Neural cell (in vitro differentiated cells): ENCODE data around the gene NOD1.

ENCODE experiments used
- EZH2 ChIP-seq: fragments of 200-600, 300-800 bp; shearing (Covaris generic), sonication (generic); IDR thresholded peaks from 2 replicates; pipeline ENCODE4 v1.6.1; 2014; ENCODE audit warnings: antibody characterized with exemption, low read length, borderline replicate concordance, mild to moderate bottlenecking; ENCODE audit not compliant: insufficient read depth, poor library complexity, severe bottlenecking
- TF ChIP-seq, protein P1 (sequence below): fragments of 450-650 bp; IDR thresholded peaks from 2 replicates; pipeline ENCODE4 v1.5.1; 2014; ENCODE audit warnings: antibody characterized with exemption, mild to moderate bottlenecking, moderate library complexity; ENCODE audit not compliant: poor library complexity, severe bottlenecking
- TF ChIP-seq, protein P2 (sequence below): IDR thresholded peaks from 2 replicates; pipeline ENCODE4 v1.6.1; 2012; ENCODE audit warnings: borderline replicate concordance

DNA sequence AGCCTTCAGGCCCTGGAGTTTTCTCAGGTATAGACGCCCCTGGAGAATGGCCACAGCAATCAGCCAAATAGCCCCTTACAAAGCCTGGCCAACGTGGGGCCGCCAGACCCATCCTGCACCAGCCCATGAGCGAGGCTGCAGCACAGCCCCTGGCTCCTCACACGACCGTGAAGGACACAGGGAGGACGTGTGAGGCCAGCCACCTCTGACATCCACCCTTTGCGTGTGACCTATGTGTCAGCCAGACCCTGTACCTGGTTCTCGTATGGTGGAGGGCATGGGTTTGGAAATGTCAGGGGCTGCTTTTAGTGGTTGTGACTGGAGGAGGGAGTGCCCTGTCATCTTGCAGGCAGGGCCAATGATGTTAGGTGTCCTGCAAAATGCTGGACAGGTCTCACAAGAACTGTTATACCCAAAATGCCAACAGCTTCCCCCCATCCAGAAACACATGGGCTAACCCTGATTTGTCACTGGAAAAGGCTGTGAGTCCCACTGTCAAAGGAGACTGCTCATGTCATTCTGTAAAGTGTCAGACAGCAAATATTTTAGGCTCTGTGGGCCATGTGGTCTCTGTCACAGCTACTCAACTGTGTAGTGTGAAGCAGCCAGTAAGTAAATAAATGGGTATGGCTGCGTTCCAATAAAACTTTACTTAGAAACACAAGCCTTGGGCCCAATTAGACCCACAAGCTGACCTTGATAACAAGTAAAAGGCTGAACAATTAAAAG, 30.0 kb downstream of the NOD1 start:
- TF ChIP-seq, protein P1, sequence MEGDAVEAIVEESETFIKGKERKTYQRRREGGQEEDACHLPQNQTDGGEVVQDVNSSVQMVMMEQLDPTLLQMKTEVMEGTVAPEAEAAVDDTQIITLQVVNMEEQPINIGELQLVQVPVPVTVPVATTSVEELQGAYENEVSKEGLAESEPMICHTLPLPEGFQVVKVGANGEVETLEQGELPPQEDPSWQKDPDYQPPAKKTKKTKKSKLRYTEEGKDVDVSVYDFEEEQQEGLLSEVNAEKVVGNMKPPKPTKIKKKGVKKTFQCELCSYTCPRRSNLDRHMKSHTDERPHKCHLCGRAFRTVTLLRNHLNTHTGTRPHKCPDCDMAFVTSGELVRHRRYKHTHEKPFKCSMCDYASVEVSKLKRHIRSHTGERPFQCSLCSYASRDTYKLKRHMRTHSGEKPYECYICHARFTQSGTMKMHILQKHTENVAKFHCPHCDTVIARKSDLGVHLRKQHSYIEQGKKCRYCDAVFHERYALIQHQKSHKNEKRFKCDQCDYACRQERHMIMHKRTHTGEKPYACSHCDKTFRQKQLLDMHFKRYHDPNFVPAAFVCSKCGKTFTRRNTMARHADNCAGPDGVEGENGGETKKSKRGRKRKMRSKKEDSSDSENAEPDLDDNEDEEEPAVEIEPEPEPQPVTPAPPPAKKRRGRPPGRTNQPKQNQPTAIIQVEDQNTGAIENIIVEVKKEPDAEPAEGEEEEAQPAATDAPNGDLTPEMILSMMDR, result no peak
- TF ChIP-seq, protein P2, sequence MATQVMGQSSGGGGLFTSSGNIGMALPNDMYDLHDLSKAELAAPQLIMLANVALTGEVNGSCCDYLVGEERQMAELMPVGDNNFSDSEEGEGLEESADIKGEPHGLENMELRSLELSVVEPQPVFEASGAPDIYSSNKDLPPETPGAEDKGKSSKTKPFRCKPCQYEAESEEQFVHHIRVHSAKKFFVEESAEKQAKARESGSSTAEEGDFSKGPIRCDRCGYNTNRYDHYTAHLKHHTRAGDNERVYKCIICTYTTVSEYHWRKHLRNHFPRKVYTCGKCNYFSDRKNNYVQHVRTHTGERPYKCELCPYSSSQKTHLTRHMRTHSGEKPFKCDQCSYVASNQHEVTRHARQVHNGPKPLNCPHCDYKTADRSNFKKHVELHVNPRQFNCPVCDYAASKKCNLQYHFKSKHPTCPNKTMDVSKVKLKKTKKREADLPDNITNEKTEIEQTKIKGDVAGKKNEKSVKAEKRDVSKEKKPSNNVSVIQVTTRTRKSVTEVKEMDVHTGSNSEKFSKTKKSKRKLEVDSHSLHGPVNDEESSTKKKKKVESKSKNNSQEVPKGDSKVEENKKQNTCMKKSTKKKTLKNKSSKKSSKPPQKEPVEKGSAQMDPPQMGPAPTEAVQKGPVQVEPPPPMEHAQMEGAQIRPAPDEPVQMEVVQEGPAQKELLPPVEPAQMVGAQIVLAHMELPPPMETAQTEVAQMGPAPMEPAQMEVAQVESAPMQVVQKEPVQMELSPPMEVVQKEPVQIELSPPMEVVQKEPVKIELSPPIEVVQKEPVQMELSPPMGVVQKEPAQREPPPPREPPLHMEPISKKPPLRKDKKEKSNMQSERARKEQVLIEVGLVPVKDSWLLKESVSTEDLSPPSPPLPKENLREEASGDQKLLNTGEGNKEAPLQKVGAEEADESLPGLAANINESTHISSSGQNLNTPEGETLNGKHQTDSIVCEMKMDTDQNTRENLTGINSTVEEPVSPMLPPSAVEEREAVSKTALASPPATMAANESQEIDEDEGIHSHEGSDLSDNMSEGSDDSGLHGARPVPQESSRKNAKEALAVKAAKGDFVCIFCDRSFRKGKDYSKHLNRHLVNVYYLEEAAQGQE, result no peak
- no peak for TF ChIP-seq EZH2
